Activated CD4-positive, alpha-beta T cell treated with anti-CD3 and anti-CD28 coated beads, Interleukin-10, Interleukin-2, amounts not matched to agents 100 ng/mL and 50 ng/mL, durations not matched to agents 16 hours and 8 hours (primary cell): ENCODE results near the gene GBX1.
A peak's percentile ranks its signal among the peaks of the same experiment; 100 is the strongest.

Experiments
- DNase-seq: peaks from one replicate; pipeline ENCODE4 v3.0.0-alpha.2; 2020

Gene GBX1

DNA sequence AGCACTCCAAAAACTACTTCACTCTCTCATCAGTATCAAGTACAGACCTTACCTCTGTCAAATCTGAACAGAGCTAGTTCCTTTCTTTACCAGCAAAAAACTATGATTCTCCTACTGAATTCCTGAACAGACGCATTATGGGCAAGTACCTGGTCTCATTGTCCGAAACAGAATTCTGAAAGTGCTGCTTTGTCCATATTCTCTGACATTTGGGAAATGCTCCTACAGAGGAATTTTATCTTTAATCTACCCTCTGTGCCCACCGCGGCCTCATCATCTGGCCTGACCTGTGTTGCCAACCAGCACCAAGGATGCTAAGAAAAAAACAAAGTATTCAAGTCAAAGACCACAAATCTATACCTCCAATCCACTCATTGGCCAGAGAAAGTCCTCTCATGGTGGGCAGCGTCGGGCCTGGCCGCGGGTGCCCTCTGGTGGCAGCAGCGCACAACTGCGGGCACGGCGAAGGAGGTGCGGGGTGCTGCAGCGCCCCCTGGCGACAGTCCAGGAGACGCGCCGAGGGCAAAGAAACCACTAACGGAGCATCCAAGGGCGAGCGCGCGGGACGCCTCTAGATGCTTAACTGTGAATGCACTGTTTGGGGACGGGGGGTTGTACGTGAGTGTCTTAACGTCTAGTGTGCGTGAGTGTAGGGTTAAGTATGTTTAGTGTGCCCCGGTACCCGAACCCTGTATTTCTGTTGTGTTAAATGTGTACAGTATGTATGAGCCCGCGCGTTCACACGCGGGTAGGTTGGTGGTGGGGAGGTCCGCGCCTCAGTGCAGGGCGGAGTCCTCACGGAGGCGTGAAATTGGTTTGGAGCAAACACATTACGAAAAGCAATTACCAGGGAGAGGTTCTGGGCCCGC is 5.0 kb upstream of the GBX1 start:
- peak; percentile 83 for DNase-seq

DNA sequence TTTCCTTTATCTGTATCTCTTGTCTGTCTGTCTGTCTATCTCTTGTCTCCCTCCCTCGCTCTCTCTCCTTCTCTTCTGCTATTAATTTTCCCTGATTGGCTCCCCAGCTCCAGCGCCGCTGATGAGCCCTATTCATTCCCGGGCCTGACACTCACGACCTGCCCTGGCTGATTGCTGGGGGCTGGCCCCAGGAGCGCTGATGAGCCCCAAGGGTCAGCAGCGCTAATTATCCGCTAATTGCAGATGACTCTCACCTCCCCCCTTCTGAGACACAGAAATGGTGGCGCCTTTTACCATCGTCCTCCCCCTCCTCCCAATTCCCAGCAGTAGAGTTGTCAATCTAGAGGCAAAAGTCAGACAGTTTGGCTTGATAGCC is 1.3 kb upstream of the GBX1 start:
- no peak for DNase-seq

DNA sequence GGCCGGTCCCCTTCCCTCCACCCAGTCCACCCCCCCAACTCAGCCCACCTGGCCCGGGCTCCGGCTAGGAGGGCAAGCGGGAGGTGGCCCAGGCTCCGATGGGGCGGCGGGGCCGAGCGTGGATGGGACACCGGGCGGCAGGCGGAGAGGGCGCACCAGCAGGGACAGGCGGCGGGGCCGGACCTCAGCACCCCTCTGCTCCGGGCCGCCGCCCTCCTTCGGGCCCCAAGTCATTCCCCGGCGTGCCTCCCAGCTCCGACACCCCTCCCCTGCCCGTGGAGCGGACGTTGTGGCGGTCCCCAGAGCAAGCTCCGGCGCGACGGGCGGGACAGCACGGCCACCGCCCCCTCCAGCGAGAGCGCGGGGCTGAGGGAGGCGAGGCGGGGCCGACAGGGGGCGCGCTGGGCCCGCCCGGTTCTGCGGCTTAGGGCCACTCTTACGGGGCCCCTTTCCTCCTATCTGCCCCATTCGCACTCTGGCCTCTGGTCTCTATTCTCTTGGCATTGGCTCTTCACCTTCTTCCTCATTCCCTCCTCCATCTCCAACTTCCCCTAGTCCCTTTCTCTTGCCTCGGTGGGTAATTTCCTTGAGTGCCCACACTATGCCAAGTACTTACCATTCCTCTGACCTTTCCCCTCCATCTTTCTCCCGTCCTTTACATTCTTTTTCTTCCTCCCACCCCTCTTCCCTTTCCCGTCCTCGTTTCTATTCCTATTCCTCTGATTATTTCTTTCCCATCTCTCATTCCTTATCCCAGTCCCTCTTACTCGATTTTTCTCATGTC is 701 bp upstream of the GBX1 start:
- peak; percentile 61 for DNase-seq

DNA sequence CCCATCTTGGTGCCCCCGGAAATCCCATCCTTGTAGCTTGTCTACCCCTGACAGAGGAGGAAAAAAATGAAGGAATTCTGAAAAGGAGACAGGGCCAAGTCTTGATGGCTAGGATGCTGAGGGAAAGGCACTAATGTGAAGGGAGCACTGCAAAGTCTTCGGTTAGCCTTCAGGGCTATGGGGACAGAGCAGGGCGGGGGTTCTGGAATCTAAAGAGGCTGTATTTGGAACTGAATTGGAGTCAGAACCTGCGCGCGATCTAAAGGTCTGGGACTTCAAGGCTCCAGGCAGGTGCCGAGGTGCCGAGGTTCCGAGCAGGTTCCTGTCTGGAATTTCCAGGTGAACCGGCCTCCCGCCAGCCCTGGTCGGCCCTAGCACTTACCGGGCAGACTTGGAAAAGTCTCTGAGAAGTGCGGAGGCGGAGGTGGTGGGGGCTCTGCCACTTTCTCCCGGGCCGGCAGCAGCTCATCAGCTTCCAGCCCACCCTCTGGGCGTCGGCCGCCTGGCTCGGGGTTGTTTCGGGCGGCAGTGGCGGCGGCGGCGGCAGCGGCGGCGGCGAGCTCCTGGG is 781 bp downstream of the GBX1 start:
- DNase-seq: no peak

DNA sequence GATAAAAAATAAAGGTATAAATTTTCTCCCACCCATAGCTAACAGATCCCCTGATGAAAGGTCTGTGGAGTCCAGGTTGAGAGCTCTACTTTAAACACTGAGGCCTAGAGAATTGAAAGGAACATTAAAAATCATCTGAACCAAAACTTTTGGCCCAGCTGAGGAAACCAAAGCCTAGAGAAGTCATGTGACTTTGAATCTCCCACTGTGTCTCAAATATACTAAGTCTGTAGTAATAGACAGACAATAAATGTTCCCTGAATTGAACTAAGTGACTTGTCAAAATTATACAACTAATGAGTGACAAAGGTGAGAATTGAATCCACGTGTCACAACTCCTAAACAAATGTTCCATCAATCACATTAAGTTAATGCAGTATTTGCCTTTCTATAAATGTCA is 5.7 kb downstream of the GBX1 start:
- DNase-seq: no peak

DNA sequence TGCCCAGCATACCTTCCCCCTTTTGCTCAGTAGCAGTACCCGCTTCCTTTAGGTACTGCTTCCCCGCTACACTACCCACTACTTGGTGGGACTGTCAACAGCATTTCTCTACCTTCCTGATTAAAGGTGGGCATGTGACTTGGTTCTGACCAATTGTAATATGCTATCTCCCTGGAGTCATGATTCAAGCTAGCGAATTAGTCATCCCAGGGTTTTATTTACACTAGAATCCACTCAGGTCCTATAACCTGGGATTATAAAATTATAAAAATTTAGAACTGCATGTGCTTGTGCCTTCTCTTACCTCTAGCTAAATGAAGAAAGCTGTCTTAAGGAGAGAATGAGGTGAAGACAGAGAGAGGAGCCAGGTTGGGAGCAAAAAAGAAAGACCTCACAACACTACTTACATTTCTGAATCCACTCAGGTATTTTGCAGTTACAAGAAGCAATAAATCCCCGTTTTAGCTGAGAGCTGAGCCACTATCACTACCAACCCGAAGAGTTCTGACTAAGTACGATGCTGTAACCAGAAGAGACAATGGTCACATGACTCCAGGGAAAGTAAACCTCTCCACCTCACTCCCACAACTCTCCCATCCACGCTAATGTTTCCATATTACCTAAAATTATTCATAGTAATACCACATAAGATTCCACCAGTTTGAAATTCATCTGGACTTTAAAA is 9.7 kb downstream of the GBX1 start:
- DNase-seq: no peak

DNA sequence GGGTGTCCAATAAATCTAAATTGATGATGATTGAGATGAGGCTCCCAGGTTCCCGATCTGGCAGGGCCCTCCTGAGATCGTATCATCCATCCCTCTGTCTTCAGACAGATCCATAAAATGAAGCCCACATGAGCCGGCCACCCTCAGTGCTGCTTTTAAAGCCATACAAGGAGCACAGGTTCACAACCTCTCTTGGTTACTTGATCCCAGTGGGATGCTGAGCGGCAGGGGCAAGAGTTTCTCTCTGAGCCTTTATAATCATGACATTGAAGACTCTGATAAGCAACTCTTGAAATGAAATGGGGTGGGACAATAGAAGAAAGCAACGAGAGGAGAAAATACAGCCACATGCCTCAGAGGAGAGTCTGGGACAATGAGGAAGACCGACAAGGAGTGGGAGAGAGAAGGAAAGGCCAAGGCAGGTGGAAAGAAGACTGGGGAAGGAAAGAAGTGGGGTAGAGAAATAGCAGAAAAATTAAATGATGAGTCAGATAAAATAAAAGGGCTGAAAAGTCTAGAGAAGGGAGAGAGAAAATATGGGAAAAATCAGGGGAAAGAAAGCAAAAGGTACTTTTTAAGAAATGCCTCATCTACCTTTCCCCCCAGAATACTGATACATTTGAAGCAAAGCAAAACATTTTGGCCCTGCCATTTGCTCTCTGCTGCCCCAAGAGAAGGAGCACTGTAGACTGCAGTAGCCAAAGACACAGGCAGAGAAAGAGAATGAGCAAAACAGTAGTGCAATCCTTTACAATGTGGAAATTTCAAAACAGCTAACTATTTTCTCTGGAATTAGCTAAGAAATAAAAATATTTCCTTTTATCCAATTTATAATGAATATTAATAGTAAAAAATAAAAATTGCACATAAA is 14.6 kb downstream of the GBX1 start:
- no peak for DNase-seq

DNA sequence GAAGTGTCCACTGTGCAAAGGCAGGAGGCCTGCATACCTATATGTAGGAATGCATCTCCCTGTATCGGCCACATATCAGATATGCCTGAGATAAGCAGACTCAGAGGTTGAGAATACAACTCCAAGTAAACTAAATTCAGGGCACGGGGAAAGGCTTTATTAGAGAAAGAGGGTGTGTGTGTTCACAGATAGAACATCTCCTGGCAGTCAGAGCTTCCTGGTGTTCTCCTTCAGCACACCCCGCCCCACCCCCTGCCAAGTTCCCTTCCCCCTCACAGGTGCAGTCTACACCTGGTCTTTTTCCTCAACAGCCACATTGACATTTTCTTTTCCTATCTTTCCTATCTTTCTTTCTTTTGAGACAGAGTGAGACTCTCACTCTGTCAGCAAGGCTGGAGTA is 17.1 kb downstream of the GBX1 start:
- no peak for DNase-seq

DNA sequence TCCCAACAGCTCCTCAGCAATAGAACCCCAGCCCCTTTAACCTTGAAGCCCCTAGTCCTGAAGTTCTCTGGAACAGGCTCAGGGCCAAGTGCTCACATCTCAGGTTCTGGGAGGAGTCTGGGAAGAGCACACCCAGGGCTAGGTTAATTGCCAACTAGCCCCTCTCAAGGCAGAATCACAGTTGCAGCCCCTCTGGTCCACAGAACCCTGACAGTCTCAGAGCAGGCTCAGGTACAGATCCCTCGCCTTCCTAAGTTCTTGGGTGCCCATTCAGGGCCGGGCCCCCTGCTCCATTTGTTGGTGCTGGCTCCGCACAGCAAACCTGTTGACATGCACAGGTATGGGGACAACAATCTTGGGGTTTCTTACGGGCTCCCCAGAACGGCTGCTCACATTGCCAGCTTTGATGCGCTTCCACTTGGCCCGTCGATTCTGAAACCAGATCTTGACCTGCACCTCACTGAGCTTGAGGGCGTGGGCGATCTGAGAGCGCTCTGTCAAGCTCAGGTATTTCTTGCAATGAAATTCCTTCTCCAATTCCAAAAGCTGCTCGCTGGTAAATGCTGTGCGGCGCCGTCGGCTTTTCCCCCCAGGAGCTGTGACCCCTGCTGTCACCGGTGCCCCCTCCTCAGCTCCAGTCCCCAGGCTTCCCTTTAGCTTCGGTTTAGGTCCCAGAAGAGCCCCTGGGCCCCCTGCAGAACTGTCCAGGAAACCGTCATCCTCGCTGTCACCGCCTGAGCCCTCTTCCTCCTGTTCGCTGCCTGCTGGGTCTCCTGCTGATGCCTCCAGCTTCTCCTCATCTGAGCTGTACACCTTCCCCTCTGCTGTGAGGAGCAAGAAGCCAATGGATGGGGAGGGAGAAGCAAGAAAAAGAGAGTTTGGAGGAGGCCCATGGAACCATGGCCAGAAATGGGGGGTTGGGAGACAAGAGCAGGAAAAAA is 18.9 kb downstream of the GBX1 start:
- no peak for DNase-seq

DNA sequence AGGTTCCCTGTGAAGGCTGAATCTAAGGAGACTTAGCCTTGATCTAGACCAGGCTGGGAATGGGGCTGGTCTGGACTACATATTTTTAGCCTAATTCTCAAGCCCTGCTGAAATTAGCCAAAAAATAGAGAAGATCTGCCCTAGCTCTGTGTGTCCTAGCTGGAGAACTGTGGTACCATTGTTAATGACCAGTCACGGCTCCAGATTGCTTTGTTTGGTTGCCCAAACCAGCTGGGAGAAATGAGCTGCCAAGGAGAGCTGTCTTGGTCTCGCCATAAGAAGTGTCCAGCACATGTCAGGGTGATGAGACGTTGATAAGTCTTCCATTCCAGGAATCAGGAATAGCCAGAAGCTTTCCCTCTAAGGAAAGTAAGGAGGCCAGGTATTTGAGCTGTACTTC is 20.7 kb downstream of the GBX1 start:
- no peak for DNase-seq

DNA sequence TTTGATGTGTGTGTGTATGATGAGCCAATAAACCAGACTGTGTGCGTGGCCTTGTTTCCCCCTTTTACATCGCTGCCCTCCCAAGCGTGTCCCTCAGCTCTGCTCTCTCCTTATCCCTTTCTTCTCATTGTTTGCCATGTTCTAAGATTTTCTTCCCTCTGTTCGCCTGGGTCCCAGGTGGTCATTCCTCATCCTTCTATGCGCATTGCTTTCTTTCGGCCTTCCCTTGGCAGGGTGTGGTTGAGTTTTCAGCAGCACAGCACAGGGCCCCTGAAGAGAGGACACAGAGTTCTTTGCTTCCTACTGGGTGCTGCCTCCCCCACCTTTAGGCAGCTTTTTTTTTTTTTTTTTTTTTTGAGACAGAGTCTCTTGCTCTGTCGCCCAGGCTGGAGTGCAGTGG is 23.1 kb downstream of the GBX1 start:
- DNase-seq: no peak

DNA sequence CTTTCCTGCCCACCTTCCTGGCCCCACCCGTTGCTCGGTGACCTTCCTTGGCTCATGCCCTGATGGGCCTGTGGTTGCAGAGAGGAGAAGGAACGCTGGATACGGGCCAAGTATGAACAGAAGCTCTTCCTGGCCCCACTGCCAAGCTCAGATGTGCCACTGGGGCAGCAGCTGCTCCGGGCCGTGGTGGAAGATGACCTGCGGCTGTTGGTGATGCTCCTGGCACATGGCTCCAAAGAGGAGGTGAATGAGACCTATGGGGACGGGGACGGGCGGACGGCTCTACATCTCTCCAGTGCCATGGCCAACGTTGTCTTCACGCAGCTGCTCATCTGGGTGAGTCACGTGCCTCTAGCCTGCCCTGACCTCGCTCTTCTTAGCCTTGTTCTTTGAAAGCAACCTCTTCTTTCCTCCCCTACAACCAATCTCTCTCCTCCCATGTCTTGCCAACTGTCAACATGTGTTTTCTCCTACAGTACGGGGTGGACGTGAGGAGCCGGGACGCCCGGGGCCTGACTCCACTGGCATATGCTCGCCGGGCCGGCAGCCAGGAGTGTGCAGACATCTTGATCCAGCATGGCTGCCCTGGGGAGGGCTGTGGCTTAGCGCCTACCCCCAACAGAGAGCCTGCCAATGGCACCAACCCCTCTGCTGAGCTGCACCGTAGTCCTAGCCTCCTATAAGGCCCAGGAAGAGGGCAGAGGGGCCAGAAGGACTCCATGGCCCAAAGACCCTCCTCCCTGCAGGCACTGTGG is 24.1 kb downstream of the GBX1 start:
- DNase-seq: no peak

DNA sequence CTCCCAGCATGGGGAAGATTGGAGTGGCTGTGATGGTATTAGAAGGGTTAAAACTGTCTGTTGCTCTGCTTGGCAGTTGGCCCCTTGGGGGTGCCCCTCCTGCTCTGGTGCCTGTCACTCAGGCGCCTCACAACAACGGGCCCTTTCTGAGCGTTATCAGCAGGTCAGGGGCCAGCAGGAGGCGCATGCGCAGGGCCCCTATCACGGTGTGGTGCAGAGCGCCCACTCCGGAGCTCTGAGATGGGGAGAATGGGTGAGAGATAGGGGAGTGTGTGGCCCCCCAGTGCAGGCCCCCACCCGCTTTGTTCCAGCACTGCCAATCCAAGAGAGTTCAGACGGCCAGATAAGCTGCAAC is 24.8 kb downstream of the GBX1 start:
- no peak for DNase-seq

DNA sequence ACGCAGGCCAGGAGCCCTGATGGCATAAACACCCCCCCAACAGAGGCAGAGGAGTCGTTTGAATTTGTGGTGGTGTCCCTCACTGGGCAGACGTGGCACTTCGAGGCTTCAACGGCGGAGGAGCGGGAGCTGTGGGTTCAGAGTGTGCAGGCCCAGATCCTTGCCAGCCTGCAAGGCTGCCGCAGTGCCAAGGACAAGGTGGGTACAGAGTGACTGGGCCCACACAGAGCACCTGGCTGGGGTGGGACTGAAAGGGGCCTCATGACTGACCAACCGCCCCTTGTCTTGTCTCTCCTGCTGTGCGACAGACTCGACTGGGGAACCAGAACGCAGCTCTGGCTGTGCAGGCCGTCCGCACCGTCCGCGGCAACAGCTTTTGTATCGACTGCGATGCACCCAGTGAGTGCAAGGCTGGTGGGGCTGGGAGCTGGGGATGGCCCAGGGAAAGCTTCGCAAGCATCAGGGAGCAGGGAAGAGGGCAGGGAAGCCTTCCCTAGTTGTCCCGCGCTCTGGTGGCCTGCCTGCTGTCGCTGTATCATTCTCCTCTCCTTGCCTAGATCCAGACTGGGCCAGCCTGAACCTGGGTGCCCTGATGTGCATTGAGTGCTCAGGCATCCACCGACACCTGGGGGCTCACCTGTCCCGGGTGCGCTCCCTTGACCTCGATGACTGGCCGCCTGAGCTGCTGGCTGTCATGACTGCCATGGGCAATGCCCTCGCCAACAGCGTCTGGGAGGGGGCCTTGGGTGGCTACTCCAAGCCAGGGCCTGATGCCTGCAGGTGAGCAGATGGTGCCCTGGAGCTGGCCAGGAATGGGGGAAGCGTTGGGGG is 25.4 kb downstream of the GBX1 start:
- no peak for DNase-seq

DNA sequence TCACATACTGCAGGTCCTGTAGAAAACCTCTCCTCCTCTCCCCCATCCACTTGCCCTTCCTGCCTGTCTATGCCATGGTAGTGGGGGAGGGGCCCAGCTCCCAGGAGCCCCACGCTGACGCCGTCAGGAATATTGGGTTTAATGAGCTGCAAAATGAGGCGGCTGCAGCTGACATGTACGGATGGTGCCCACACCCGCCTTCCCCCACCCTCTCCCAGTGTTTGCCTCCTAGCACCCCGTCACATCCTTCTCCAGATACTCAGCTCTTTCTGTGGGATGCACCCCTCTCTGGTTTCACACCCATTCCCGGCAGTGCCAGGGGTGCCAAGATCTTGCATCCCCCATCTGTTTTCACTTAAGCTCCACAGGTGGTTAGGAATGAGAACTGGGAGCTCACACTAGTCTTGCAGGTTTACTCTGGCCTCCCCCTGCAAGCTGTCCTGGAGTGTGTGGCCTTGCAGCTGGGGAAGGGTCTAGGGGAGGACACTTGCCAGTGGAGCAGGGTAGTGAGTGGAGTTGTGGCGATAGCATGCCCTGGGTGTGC is 26.1 kb downstream of the GBX1 start:
- no peak for DNase-seq

DNA sequence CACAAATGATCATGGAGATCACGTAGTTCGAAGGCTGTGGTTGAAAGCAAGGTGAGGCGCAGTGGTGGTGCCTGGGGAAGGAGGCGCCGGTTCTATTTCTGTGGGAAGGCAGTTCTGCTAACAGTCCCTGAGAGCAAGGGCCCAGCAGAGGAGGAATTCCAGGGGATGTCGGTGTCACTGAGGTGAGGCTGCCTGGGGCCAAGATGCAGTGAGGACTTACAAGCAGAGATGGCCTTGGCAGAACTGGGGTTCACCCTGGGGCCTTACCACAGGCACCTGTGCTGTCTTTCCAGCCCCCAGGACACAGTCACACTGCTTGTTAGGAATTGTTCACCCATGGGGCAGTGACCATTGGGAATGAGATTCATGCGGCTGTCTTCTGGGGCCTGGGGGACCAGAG is 26.7 kb downstream of the GBX1 start:
- no peak for DNase-seq

DNA sequence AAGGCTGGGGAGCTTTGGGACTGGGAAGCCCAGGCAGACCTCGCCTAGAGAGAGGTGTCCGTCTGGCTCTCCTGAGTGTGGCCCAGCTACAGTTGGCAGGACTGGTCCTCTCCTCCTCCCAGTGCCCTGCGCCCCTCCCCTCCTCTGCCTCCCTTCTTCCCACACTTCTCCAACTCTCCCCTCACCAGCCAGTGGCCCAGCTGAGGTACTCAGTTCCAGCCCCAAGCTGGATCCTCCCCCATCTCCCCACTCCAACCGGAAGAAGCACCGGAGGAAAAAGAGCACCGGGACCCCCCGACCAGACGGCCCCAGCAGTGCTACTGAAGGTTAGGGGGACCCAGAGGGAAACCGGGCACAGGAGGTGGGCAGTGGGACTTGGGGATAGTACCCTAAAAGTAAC is 27.7 kb downstream of the GBX1 start:
- no peak for DNase-seq

DNA sequence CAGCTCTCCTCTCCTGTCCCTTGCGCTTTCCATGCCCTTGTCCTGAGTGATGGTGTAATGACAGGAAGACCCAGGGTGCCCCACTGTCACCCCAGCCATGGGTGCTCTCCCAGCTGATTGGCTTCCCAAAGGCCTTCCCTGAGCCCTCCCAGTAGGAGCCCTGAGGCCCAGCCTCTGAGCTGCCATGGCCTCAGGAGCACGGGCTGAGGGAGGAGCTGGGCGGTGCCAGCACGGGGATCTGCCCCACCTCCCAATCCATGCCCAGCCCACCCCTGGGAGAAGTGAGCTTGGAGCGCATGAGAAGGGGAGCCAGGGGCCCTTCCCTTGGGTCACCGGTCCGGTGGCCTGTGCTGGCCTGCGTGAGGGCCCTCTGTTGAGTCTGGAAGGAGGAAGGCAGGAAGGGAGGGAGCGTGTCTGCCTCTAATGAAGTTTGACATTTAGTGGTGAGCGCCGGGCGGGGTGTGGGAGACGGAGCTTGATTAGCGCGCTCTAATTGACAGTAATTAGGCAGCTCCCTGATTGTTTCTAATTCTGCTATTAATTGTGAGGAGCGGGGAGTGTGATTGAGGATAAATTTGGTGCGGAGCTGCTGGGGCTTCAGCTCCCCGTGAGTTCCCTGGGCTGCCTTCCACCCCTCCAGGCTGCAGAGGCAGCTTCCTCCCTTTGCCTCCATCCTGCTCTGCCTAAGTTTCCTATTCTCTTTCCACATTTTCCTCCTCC is 28.3 kb downstream of the GBX1 start:
- no peak for DNase-seq
